Measurements from ENCODE around the gene ATP2B2.
A peak's percentile ranks its signal among the peaks of the same experiment; 100 is the strongest.

ATP2B2 gene

DNA sequence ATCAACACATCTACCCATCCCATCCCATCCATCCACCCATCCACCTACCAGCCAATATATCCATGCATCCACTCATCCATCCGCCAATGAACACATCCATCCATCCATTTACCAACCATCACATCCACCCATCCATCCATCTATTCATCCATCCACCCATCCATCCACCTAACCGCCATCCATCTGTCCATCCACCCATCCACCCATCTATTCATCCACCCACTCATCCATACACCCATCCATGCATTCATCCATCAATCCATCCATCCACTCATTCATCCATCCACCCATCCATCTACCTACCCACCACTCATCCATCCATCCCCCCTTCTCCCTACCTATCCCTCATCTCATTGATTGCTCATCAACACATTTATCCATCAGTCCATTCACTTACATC lies 136.9 kb downstream of the ATP2B2 start:
- no peak for DNase-seq

DNA sequence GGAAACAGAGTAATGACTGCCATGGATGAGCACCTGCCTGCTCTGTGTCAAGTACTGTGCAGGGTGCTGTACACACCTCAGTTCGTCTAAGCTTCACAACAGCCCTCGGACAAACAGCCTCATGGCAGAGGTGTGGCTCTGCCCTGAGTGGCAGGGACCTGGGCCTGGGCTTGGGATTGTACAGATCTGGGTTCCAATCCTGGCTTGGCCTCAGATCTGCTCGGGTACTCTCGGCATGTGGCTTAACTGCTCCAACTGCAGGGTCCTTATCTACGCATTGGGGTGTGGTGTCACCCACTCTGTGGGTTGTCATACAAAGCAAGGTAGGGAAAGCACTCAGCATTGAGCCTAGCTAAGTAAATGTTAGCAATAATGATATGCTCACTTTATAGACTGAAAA lies 137.9 kb downstream of the ATP2B2 start:
- DNase-seq: no peak

DNA sequence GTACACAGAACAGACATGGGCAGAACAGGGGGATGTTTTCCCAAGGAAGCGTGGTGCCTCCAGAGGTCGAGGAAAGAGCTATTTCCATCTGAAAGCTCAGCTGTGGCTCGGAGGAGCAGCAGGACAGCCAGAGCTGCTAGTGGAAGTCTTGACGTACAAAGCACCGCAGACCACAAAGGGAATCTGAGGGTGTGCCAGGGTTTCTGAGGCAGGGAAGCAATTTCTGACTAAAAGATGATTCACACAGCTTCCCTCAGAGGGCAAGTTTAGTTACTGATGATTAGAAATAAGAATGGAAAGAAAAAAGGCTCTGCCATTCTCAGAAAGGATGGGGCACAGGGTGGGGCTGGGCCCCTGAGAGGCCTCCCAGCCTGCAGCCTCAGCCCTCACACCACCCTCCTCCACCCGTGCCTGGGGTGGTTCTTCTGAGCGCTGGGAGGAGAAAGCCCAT lies 138.7 kb downstream of the ATP2B2 start:
- DNase-seq: peak in 8 of 58 donors; percentile 17 to 71 (median 24)

DNA sequence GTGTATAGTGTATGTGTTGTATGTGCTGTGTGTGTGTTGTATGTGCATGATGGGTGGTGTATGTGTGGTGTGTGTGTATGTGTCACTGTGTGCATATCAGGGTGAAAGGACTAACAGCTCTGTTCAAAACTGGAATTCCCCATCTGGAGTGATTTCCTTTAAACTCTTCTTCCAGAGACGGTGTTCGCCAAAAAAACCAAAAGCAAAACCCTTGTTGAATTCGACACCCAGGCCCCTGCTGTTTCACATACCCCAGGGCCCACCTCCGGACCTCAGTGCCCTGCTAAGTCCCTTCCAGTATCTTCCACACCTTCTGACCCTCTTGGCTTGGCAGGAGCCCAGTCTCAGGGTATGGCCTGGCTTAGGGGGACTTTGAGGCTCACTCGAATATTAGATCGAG lies 139.6 kb downstream of the ATP2B2 start:
- DNase-seq: no peak

DNA sequence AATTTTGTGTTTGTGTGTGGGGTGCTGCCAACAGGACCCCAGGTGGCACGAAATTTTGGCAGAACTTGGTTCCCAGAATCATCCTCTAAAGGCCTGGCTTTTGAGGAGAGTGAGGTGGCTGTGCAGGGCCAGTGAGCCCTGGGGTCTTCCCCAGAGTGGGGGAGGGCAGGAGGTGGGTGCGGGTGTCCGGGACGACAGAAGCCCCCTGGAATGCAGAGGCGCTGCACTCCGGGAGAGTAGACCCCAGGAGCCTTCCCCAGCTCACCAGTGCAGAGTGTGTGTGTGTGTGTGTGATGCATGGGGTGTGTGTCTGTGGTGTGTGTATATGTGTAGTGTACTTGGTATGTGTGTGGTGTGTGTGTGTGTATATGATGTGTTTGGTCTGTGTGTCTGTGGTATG lies 140.1 kb downstream of the ATP2B2 start:
- DNase-seq: no peak

DNA sequence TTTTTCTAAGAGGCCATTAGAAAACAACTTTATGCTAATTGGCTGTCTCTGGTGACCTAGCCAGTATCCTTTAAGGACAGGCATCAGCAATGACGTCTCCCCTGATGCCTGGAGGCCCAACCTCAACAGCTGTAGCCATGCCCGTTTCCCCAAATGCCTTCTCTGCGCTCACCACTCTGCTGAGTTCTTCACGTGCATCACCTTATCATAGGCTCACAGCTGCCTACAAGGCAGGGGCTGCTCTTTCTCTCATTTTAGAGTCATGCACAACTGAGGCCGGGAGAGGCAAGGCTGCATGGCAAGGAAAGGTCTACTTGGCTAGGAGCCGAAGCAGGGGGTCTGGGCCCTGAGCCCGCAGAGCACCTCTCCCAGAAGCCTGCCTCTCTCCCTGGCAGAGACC lies 140.6 kb downstream of the ATP2B2 start:
- no peak for DNase-seq

DNA sequence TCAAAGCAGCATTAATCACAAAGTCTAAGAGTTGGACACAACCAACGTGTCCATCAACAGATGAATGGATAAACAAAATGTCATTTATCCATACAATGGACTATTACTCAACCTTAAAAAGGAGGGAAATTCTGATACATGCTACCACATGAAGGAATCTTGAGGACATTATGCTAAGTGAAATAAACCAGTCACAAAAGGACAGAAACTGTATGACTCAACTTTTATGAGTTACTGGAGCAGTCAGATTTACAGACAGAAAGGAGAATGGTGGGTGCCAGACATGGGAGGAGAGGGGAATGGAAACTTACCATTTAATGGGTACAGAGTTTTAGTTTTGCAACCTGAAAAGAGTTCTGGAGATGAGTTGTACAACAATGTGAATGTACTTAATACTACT lies 141.5 kb downstream of the ATP2B2 start:
- DNase-seq: no peak

DNA sequence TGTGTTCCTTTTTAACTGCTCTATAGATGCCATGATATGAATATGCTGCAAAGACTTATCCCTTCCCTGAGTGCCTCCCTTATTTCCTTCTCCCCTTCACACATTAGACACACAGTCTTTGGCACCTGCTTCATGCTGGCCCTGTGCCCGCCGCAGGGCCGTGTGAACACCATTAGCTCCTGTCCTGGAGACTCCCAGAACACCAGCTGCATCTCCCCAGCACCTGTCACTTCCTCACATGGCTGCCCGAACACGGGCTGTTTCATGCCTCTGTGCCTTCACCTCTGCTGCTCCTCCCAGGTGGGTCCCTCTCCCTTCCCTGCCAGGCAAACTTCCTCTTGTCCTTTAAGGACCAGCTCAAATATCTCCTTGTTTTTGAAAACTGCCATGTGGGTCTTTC lies 144.0 kb downstream of the ATP2B2 start:
- DNase-seq: peak in 1 of 58 donors; percentile 32

DNA sequence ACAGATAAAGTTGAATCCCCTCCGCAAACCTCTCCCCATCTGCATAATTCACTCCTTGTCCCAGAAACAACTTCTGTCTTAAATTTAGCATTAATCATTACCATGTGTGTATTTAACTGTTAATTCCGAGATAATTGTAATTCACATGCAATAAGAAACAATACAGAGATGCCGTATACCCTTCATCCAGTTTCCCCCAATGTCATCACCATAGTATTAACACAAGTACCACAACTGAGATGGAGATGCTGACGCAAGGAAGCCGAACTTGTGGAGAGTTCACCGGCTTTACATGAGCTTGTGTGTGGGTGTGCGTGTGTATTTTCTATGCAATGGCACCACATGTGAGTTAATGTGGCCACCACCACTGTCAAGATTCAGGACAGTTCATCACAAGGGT lies 144.9 kb downstream of the ATP2B2 start:
- no peak for DNase-seq

DNA sequence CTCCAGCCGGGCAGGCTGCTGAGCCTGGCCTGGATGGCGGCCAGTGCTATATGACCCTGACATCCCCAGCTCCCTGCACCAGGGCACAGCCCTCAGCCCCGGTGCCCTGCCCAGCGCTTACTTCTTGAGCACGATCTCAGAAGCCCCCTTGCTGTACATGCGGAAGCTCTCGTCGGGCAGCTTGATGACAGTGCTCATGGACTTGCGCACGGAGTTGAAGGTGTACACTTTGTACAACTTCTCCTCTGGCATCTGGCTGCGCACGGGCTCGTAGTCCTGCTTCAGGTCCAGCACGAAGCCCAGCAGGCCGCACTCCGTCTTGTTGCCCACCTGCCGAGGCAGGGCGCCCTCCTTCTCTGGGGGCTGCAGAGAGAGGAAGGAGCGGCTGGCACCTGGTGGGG lies 145.6 kb downstream of the ATP2B2 start:
- no peak for DNase-seq

DNA sequence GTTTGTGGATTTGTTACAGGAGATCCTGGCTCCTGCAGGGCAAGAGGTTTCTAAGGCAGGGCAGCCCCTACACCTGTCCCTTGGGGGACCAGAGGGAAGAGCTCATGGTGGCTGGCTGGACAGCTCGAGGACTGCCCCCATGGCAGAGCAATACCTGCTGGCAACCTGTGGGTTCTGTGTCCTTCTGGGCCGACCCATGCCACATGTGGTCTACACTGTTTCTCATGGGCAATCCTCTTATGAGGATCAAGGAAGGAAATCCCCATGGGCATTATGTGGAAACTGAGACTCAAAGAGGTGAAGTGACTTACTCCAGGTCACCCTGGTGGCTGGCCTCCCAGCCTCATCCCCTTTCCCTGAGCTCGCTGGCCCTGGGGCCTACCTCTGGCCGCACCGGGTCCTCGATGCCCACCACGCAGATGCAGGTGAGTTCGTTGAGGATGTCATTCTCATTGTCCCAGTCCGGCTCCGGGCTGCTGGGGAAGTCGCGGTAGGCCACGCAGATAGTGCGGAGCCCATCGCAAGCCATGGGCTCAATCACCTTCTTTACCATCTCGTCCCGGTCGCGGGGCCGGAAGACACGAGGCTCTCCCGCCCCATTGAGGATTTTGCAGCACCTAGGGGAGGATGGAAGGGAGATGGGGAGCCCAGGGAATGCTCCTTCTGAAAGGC lies 146.9 kb downstream of the ATP2B2 start:
- no peak for DNase-seq

DNA sequence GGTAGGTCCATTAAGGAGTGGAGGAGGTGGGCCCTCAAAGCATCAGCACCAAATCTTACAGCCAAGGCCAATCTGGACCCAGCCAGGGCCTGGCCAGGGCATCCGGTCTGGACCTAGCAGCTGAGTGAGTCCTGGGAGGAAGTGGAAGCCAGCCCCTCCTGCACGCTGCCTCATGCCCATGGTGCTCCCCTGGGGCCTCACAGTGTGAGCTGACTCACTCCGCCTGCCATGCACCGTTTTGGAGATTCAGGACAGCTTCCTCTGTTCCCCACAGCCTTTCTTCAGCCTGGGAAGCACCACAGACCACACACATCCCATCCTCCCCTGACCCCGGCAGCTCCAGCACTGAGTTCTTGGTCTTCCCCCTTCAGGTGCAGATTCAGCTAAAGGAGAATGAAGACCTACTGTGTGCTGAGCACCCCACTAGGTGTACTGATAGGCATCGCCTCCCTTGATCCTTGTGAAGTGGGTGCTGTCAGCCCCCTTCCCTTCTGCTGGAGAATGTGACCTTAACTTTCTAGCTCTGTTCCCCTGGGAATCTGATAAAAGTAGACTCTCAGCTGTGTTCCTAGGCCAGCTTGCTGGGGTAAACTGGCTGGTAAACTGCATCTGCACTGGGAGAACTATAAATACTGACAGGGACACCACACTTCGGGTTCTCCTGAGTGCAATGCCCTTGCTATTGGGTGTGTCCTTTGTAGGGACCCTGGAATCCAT lies 147.6 kb downstream of the ATP2B2 start:
- no peak for DNase-seq

DNA sequence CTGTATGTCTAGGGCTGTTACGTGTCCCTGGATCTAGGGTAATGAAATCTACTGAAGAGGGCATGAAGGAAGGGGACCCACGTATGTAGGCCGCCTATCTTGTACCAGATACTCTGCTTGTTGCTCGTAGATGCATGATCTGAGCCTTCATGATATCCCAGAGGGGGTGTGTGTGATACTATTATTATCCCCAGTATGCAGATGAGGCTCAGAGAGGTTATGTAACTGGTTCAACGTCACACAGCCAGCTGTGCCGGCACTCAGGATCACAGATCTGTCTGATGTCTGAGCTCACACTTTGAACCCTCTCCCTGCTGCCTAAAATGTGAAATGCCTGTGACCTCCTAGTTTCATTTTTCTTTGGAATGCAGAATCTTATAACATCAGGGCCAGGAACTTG lies 148.3 kb downstream of the ATP2B2 start:
- DNase-seq: peak in 5 of 58 donors; percentile 17 to 36 (median 27)

DNA sequence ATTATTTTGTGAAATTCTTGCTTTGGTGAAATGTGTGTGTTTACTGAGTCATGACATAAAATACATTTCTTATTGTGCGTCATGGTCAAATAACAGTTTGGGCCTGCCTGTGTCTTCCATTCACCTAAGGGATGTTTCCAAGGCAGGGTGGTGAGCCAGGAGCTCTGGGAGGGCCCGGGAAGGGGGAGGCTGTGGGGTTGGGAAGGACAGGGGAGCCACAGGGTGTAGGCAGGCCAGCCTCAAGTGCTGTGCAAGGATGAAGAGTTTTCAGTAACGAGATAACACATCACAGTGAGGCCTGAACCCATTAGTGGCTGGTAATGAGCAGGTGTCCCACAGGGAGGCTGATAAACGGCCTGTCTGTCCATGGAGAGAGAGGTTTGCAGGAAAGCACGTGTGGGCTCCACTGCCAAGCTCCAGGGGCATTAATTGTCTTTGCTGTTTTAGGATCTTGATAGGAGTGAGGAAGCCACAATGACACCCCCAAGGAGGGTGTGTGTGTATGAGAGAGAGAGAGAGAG lies 148.9 kb downstream of the ATP2B2 start:
- DNase-seq: no peak

DNA sequence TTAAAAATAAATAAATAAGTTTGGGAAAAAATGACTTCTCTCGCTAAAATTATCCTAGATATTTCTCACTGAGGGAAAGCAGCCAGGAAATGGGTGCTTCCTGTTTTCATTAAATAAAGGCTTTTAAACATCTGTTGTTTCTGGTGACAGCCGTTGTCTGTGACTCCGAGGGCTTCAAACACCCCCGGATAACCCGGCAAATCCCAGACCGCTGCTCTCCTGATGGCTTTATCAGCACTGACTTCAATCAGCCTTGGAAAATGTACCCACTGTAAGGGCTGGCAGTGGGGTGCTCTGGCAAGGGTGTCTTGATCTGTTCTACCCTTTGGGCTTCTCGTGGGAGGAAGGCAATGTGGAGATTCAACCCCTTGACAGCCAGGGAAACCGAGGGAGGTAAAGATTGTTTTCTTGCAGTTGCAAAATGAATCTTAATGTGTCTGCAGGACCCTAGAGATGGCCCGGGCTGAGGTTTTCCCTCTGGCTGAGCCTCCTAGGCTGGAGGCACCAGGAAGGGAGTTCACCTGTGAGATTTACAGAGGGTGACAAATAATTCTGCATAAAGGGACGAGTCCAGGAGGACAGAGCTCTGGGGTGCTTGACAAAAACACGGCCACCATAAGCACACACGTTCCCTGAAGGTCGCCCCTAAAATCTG lies 150.9 kb downstream of the ATP2B2 start:
- DNase-seq: no peak

DNA sequence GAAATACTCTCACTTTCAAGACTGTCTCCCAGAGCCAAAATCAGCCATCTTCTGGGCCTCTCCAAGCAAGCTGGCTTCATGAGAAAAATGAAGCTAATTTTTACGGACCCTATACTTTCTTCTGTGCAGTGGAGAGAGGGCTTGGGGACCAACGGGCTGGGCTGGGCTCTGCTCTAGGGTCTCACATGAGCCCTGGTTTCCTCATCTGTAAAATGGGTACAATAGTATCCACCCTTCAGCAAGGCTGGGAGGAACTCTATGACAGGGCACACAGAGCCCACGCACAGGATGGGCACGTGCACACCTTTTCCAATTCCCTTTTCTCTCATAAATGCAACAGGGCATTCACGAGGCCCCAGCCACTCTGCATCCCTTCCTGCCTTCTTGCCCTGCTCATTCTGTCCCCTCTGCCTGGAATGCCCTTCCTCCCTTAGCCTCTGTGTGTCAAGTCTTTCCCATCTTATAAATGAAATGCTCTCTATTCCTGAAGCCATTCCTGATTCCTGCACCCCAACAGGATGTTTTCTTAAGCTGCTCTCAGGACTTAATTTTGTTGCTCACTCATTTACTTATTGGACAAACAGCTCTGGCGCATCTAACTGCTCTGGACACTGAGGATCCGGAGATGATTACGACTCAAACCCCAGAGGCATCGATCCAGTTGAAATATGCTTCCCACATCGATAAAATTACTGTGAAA lies 151.6 kb downstream of the ATP2B2 start:
- DNase-seq: no peak

DNA sequence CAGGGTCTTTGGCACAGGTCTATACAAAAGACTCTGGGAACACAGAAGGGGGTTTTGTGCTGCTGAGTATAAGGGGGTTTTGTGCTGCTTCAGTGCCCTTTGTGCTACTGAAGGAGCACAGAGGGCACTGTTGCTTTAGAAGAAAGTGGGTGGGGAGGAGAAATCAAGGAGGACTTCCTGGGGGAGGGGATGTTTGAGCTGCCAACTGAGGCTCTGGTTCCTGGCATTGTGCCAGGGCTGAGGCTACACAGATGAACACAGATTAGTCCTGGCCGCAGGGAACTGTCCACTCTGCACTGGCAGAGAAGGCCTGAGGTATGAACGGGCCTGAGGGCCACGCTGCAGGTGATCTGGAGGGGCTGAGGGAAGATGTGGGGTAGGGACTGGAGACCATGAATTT lies 152.2 kb downstream of the ATP2B2 start:
- DNase-seq: no peak

DNA sequence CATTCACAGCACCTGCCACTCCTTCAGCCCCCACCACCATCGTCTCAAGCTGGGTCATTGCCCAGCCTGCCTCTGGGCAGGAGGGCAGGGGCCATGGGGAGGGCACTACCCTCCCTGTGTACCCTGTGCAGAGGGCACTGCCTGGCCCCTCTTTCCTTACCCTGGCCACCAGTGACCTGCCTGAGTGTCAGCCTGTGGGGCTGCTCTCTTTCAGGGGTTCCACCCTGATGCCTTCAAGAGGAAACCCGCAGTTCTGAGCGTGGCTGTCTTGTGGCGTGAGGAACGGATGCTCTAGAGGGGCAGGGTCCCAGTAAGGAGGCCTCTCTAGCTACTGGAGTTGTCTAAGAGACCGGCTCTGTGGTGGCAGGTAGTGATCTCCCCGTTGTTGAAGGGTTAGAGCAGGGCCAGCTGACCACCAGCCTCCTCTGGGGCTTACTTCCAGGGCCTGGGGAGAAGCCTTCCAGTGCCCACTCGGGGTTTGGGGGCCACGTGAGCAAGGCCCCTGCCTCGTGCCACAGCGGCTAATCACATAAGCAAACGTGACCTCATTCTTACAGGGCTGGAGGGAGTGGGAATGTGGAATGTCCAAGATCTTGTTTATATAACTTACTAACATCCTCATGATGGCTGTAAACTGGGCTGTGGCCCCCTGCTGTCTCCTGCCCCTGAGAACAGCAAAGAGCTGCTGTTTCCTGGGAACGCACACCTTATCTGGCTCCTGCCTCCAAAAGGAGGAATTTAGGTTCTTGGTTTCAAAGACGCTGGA lies 153.1 kb downstream of the ATP2B2 start:
- DNase-seq: no peak

DNA sequence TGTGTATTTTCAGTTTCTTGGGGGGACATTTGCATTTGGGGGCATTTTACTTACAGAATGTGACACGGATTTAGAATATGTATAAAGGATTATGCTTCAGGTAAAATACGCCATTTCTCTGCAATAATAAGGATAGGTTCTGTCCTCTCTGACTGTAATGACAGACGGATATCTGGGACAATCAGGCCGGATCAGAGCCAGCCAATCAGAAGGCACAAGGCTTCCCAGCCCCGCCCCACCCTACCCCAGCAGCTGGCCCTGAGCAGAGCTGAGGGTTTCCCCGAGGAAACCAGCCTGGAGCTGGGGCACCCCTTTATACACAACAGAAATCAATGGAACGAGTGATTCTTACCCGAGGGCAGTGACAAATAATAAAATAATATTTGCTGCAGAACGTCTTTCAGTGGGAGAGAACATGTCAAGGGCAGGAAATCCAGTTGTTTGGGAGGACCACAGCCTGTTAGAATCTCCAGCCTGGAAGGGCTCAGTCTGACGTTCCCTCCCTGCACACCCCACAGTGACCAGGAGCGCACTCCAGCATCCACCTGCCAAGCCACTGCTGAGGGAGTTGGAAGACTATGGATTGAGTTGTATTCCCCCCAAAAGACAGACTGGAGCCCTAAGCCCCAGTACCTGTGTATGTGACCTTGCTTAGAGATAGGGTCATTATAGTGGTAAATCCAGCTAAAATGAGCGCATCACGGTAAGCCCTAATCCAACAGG lies 154.2 kb downstream of the ATP2B2 start:
- no peak for DNase-seq

DNA sequence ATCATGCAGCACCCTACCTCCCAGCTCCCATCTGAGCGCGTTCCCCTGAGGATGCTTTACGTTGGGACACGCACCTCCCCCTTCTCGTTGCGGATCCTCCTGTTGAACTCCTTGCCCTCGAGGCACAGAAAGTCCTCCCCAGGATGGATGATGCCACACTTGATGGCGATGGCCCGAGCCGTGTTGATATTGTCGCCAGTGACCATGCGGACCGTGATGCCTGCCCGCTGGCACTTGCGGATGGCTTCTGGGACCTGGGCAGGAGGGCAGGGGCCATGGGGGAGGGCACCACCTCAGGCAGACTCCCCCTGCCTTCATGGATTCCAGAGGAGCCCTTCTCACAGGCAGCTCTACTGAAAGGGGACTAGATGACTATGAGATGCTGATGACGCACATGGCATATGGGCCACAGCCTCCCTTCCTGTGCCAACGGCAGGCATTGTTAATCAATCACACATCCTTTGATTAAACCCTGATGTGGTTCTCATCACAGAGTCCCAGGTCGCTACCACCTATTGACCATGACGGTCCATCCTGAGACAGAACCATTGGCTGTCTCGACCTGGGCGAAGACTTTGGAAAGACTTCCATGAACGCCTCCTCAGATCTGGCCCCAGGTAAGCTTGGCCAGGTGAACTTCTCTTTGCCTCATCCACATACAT lies 154.9 kb downstream of the ATP2B2 start:
- no peak for DNase-seq

All from anterior cingulate cortex (tissue), 58 donors.